ENCODE data around the gene PTPN1.
"Not testable (repeated sequence)": the region's sequence is repeated elsewhere in the genome, so short reads cannot be mapped to it uniquely, and the experiment has no call there.

Gene PTPN1

DNA sequence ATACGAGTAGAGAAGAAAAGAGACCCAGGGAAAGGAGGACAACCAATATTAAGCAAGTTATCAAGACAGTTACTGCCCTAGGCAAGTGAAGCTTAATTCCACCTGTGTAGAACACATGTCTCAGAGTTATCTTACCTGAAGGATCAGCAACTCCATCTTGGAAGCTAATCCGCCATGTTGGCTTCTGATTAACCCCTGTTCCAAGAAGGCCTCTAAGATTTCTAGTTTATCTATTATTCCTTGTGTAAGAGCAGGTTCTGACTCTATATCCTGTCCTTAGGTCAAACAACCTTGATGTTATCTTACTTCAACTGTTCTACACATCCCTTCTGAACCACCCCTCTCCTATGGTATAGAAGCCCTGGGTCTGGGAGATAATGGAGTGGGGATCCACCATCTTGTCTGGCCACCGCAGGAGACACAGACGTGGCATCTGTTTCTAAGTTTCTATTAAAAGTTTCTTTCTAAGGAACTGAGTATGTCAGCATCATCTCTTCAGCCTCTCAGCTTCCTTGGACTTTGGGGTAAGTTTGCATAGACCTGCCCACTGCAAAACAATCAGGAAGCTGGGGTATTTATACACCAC is 27.7 kb upstream of the PTPN1 start:
- no peak for DNase-seq

- no peak for DNase-seq
These were observed 25.8 kb upstream of the PTPN1 start for GRCh38 chr20:50484271-50484976.

DNA sequence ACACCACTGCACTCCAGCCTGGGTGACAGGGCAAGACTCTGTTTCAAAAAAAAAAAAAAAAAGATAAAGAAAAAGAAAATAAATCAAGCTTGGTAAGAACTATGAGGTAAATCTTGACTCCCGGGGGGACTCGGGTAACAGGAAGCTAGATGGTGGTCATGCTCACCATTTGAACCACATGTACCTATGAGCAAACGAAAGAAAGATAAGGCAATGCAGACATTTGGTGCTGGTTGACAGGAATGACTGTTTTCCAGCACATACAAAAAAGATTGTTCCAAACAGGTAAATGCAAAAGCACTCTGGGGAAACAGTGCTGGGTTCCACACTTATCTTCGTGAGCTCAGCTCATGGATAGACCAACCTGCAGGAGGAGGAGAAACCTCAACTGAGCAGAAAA is 22.8 kb upstream of the PTPN1 start:
- DNase-seq = no peak

DNA sequence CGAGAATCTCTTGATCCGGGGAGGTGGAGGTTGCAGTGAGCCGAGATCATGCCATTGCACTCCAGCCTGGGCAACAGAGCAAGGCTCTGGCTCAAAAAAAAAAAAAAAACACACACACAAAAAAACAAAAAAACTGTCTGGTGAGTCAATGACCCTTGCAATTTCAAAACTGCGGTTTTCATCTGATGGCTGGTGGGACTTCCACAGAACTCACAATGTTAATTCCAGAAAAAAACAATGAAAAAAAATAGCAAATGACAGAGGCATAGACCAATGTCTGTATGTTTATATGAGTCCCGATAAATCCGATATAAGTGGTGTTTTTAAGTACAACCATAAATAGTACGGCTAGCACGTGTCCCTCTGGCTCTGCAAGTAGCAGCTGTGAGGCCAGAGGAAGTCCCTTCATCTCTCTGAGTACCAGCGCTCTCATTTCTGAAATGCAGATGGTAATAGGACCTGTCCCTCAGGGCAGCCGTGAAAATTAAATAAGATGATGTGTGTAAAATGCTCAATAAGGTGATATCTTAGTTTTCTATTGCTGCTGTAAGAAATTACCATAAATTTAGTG is 21.9 kb upstream of the PTPN1 start:
- DNase-seq = no peak

DNA sequence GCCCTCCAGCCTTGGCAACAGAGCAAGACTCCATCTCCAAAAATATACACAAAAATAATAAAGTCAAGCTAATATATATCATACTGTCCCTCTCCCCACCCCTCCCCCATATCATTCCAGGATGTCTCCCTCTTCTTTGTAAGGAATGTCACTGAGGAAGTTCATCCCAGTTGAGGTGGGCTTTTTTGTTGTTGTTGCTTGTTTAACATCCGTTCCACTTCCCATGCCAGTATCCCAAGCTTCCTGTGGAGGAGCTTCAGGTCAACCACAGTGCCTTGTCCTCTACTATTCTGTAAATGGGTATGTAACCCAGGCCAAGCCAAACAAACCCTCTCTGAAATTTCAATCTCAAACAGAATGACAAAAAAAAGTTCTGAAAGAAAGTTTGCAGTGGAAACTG is 19.0 kb upstream of the PTPN1 start:
- no peak for DNase-seq

DNA sequence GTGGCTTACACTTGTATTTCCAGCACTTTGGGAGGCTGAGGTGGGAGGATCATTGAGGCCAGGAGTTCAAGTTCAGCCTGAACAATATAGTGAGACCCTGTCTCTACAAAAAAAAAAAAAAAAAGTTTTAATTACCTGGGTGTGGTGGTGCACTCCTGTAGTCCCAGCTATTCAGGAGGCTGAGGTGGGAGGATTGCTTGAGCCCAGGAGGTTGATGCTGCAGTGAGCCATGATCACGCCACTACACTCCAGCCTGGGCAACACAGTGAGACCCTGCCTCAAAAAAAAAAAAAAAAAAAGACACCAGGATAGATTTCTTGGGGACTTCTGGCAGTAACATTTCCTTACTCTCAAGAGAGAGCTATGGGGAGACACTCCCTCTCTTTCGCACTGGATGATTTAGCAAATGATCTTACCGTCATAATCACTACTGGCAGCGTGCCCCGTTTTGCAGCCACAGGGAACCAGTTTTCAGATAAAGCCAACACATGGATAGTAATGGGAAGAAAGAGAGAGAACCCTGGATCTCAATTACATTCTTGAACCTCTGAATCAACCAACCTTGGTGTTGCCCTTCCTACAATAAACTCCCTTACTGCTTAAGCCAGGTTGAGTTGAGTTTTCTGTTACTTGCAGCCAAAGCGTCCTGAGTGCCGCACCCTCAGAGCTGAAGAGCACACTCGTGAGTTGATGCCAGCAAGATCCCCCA is 18.1 kb upstream of the PTPN1 start:
- no peak for DNase-seq

GRCh38 chr20:50493881-50494253 is 16.3 kb upstream of the PTPN1 start:
- DNase-seq = no peak

- no peak for DNase-seq
These were observed 15.8 kb upstream of the PTPN1 start for GRCh38 chr20:50494428-50494827.

DNA sequence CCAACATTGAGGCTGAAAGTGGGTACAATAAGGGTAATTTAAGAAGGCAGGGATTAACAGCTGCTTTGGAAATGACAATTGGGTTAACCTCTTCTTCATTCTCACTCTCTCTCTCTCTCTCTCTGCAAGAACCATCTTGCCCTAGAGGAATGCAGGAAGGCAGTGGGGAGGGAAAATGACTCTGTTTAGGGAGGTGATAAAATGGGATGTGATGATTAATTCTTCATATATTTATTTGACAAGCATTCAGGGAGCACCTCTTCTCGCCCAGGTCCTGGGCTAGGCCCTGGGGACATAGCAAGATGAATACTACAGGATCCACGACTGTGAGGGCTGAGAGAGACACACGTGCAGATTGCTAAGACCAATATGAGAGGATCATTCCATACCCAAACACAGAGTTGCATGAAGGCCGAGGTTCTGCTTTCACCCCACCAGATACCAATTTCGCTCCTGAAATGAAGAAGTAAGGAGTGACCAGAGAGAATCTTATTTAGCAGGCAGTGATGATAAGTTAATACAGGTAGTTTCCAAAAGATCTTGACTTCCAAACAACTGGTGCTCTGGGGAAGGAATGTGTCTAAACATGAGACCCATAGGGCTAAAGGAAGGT is 13.3 kb upstream of the PTPN1 start:
- DNase-seq = no peak

- no peak for DNase-seq
These were observed 12.0 kb upstream of the PTPN1 start for GRCh38 chr20:50498071-50498776.

- no peak for DNase-seq
These were observed 10.2 kb upstream of the PTPN1 start for GRCh38 chr20:50499938-50500337.

DNA sequence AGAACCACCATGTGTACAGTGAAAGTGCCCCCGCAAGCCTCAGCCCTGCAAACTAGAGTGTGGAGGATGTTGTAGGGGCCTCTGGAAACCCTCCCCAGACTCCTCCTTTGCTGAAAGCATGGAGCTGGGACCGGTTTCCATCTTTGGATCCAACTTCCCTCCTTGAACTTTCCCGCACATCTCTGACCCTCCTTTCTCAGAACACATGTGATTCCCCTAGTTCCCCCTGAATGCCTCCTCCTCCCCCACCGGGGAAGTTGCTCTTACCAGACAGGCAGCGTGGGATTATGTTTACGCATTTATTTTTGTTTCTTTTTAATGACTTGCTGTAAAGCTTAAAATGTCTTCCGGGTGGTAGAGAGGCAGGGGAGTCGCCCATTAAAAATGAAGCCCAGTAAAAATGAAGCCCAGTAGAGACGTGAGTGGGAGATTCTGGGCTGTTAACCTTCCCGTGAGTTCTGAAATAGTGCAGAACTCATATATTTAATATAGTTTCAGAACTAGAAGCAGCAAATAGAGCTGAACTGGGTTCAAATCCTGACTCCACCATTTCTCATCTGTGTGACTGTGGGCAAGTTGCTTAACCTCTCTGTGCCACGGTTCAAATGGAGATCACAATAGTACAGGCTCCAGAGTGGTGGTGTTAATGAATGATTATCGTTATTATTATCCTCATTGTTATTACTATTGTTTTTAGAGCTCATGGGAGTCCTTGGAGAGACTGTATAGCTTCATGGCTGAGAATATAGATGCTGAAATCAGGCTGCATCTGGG is 8.0 kb upstream of the PTPN1 start:
- DNase-seq = no peak

GRCh38 chr20:50504231-50504823 is 5.9 kb upstream of the PTPN1 start:
- no peak for DNase-seq

DNA sequence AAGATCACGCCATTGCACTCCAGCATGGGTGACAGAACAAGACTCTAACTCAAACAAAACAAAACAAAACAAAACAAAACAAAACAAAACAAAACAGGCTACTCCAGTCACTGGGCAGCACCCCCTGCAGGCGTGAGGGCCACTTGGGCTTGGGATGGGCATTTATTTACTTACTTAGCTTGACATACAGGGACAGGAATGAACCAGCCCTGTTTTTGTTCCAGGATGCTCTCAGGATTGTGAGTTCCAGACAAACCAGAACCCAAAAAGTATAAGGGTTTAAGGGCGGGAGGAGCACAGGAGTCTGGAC is 4.0 kb upstream of the PTPN1 start:
- DNase-seq = no peak

GRCh38 chr20:50507745-50508144 is 2.4 kb upstream of the PTPN1 start:
- not testable (repeated sequence) for DNase-seq

- no peak for DNase-seq
These were observed 1.9 kb upstream of the PTPN1 start for GRCh38 chr20:50508171-50508755.

- DNase-seq = no peak
These were observed 741 bp downstream of the PTPN1 start for GRCh38 chr20:50510706-50511542.

DNA sequence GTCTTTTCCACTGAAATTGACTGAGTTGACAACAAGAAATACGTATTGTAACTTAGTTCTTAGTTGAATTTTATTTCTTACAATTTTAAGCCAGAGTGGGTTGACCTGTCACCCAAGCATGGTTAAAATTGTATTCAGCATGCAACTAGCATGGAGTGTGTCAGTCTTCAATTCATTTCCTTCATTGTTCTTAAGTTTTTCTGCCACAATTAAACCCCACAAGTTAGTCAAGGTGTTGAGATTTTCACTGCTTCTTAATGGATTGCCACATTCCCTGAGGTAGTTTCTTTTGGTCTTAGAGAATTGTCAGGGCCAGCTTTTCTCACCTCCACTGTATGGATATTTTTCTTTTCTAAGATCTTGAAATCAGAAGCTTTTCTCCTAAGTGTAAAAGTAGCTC is 2.1 kb downstream of the PTPN1 start:
- DNase-seq = no peak

DNA sequence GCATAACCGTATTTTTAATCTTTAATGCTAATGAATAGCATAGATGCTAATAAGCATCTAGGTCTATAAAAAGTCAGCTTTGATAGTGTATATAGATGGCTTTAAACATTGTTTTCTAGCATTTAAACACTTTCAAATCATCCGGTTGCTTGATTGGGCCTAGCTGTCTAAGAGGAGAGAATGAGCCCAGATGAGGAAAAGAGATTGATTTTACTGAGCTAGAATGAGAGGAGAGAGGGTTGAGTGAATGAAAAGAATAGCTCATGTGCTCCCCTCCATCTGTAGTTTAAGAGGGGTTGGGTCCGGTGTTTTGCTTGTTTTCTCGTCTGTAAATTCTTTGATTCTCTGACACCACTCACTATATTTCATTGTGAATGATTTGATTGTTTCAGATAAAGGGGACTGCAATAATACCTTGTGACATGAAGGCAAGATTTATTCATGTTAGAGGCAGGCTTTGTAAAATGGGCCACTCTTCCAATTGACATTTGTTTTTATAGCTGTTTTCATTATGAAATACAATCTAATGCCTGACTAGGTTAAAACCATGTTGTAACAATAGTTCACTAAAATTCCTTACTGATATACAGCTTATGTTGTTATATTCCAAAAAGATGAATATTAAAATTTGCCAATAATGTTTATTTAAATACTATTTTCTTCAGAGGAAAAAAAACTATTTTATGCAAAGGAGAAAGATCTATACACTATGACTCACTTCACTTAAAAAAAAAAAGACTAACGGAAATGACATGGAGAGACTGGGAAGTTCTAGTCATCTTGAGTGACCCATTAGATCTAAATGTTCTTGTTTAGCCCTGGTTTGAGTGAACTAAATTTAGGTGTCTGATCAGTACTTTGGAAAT is 3.2 kb downstream of the PTPN1 start:
- DNase-seq = no peak

DNA sequence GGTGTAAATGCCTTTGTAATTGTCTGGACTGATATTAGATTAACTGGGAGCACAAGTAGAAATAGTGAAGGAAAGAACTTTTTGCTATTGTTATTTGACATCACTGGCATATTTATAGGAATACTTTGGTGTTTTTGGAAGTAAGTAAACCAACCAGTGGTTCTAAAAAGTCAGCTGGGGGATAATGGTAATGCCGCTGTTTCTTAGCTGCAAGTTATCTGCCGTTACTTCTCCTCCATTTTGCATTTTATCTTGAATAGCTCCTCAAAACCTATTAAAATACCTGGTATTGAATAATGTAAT is 3.8 kb downstream of the PTPN1 start:
- DNase-seq = no peak

All from left hindlimb (tissue), 1 donor.